ENCODE measurements around the gene FAM111A. TPM values are rescaled to one million over a fixed set of nuclear protein-coding genes. Genes with fewer than 3 reads are reported as not detected.

FAM111A gene
- total RNA-seq, 1 experiment from 2014 or later = 20.1 TPM

GRCh38 chr11:59141673-59142460 is 789 bp upstream of the FAM111A start:
- peaks cover 28% of the 10 kb centered on the region for H3K27me3 Mint-ChIP-seq (ENCODE audit: low read depth)

More at GRCh38 chr11:59141673-59142460, 789 bp upstream of the FAM111A start:
- Histone ChIP-seq H4K8ac (replicated peaks; ENCODE audit: insufficient read length, low read depth, low read length) (no peak overlapping the region), H2BK15ac (ENCODE audit: low read depth, low read length) (no peak overlapping the region), H4K91ac (ENCODE audit: insufficient read length, low read depth, low read length) (no peak overlapping the region), H2AK5ac (ENCODE audit: insufficient read length, low read length) (no peak overlapping the region), H3K4me2 (ENCODE audit: insufficient read depth, insufficient read length, low read length) (peak overlapping the region; percentile 65), H3T11ph (ENCODE audit: low read length) (no peak overlapping the region), H2BK20ac (ENCODE audit: low read depth, low read length, poor library complexity, severe bottlenecking) (no peak overlapping the region), H3K9me3 (ENCODE audit: control insufficient read depth, low read depth, low read length) (no peaks in the 10 kb centered on the region), H4K20me1 (ENCODE audit: control insufficient read depth, insufficient read depth, insufficient read length) (no peaks in the 10 kb centered on the region), H2BK120ac (ENCODE audit: low read depth, low read length, poor library complexity, severe bottlenecking) (no peak overlapping the region), H2AFZ (ENCODE audit: low read length) (no peak overlapping the region), H3K79me2 (ENCODE audit: insufficient read depth, low read length) (no peaks in the 10 kb centered on the region), H3K14ac (ENCODE audit: insufficient read depth, low read length) (no peak overlapping the region), H3K18ac (ENCODE audit: insufficient read length, low read depth, low read length) (no peak overlapping the region), H4K5ac (ENCODE audit: insufficient read length, low read depth, low read length) (no peak overlapping the region), H3K23me2 (ENCODE audit: insufficient read length, low read depth, low read length, poor library complexity, severe bottlenecking) (peaks cover 6% of the 10 kb centered on the region), H2BK5ac (ENCODE audit: insufficient read length, low read length) (no peak overlapping the region), H3K23ac (ENCODE audit: insufficient read length, low read depth, low read length) (no peak overlapping the region), H3K4ac (ENCODE audit: low read depth, low read length) (no peak overlapping the region), H3K56ac (ENCODE audit: insufficient read length, low read depth, low read length) (no peak overlapping the region), H3K4me1 (ENCODE audit: insufficient read depth, low read length) (no peaks in the 10 kb centered on the region; the same call in 1 of the 2 replicates), H2BK12ac (ENCODE audit: insufficient read length, low read depth, low read length) (no peak overlapping the region), H3K27me3 (ENCODE audit: insufficient read depth, low read length) (no peaks in the 10 kb centered on the region), H3K9ac (ENCODE audit: extremely low read depth, insufficient read length, low read length) (peak overlapping the region; percentile 34), H3K27ac (ENCODE audit: insufficient read length, low read depth, low read length) (no peak overlapping the region), H3K79me1 (ENCODE audit: insufficient read depth, low read depth, low read length, poor library complexity, severe bottlenecking) (no peaks in the 10 kb centered on the region)
- peaks cover 25 to 40% of the 10 kb centered on the region in 2 experiments for H3K4me1 Mint-ChIP-seq
- no CpG with 5 or more reads among the region's 3 CpGs for WGBS (ENCODE audit: extremely low coverage, insufficient read length, low lambda C conversion rate)
- H3K27ac Mint-ChIP-seq = peak overlapping the region in 2 of 3 experiments; percentile 83 to 96; a peak in 4 of 7 replicates
- peak overlapping the region; percentile 91 to 92 for H3K4me3 Mint-ChIP-seq
- peaks cover 2 to 12% (median 3%) of the 10 kb centered on the region in 3 experiments; a peak in 5 of 7 replicates for H3K36me3 Mint-ChIP-seq (ENCODE audit: insufficient read depth in 1 of 3, low read depth in 3 of 3)
- no peak for DNase-seq
- H3K9me3 Mint-ChIP-seq = peaks cover 5 to 12% of the 10 kb centered on the region in 2 experiments; a peak in 3 of 5 replicates
- TF ChIP-seq CTCF (conservative IDR thresholded peaks at IDR 0.05) = no peak
